EH (cell line): ENCODE results near the gene AIG1.

Experiments used
- DNase-seq: peaks from one replicate; pipeline ENCODE4 v3.0.0-alpha.2; 2015; ENCODE audit warnings: low read depth

The AIG1 gene

GRCh38 chr6:143370812-143371370 is 310.2 kb downstream of the AIG1 start:
- no peak for DNase-seq

- DNase-seq, result no peak
These were observed 311.7 kb downstream of the AIG1 start for GRCh38 chr6:143372199-143372882.

GRCh38 chr6:143374014-143374413 is 313.3 kb downstream of the AIG1 start:
- DNase-seq, result no peak

- DNase-seq, result no peak
These were observed 314.4 kb downstream of the AIG1 start for GRCh38 chr6:143375022-143375585.

- no peak for DNase-seq
These were observed 315.7 kb downstream of the AIG1 start for GRCh38 chr6:143376375-143376774.

GRCh38 chr6:143376861-143377260 is 316.2 kb downstream of the AIG1 start:
- peak; percentile 59 for DNase-seq

GRCh38 chr6:143385636-143386035 is 324.9 kb downstream of the AIG1 start:
- DNase-seq, result no peak

- DNase-seq, result no peak
These were observed 329.6 kb downstream of the AIG1 start for GRCh38 chr6:143390278-143390677.
